DOHH2 (cell line): ENCODE results near the gene ANP32B.
"Not testable (repeated sequence)": the region's sequence is repeated elsewhere in the genome, so short reads cannot be mapped to it uniquely, and the experiment has no call there.

ENCODE experiments used
- H3F3A ChIP-seq: fragments of 200-600 bp; sonication (generic), shearing (Covaris generic); 2 replicates; pipeline ENCODE4 v1.6.0; 2016; ENCODE audit warnings: antibody characterized with exemption, mild to moderate bottlenecking; ENCODE audit not compliant: control insufficient read depth, insufficient read depth
- H3K27ac ChIP-seq: fragments of 200-600 bp; sonication (generic); 2 replicates; pipeline ENCODE4 v1.5.1; 2014; ENCODE audit warnings: low read depth, mild to moderate bottlenecking, low read length, moderate library complexity
- H3K27me3 ChIP-seq: fragments of 200-600 bp; sonication (generic); 2 replicates; pipeline ENCODE4 v1.6.1; 2014; ENCODE audit warnings: mild to moderate bottlenecking, low read length, mixed read lengths; ENCODE audit not compliant: control insufficient read depth
- H3K36me3 ChIP-seq: fragments of 200-600 bp; sonication (generic); 2 replicates; pipeline ENCODE4 v1.6.1; 2014; ENCODE audit warnings: mild to moderate bottlenecking, low read length, moderate library complexity, mixed read lengths; ENCODE audit not compliant: control insufficient read depth
- H3K4me1 ChIP-seq: fragments of 200-600 bp; sonication (generic); 2 replicates; pipeline ENCODE4 v1.6.1; 2014; ENCODE audit warnings: mild to moderate bottlenecking, low read length, mixed read lengths; ENCODE audit not compliant: control insufficient read depth
- H3K4me2 ChIP-seq: fragments of 200-600 bp; sonication (generic); 2 replicates; pipeline ENCODE4 v1.6.0; 2014; ENCODE audit warnings: mild to moderate bottlenecking, low read length, moderate library complexity
- H3K4me3 ChIP-seq: fragments of 200-600 bp; sonication (generic); 2 replicates; pipeline ENCODE4 v1.5.1; 2014; ENCODE audit warnings: mild to moderate bottlenecking, low read length, mixed read lengths
- H3K79me2 ChIP-seq: fragments of 200-600 bp; sonication (generic); 2 replicates; pipeline ENCODE4 v1.6.1; 2014; ENCODE audit warnings: mild to moderate bottlenecking, low read length, mixed read lengths; ENCODE audit not compliant: control insufficient read depth
- H3K9me2 ChIP-seq: fragments of 200-600 bp; sonication (generic); replicated peaks from 2 replicates; pipeline ENCODE4 v1.6.1; 2014; ENCODE audit warnings: mild to moderate bottlenecking, low read length, mixed read lengths; ENCODE audit not compliant: control insufficient read depth
- H3K9me3 ChIP-seq: fragments of 200-600 bp; sonication (generic); 2 replicates; pipeline ENCODE4 v1.6.1; 2014; ENCODE audit warnings: antibody characterized with exemption, low read length, mixed read lengths; ENCODE audit not compliant: control insufficient read depth, insufficient read depth
- H4K20me1 ChIP-seq: fragments of 200-600 bp; sonication (generic); 2 replicates; pipeline ENCODE4 v1.6.0; 2014; ENCODE audit warnings: low read depth, mild to moderate bottlenecking, antibody characterized with exemption, low read length, moderate library complexity; ENCODE audit not compliant: control insufficient read depth, insufficient read depth
- CTCF ChIP-seq: fragments of 200-600 bp; sonication (generic); IDR thresholded peaks from one replicate; pipeline ENCODE4 v1.5.1; 2014; ENCODE audit warnings: antibody characterized with exemption, mild to moderate bottlenecking, low read depth, low read length; ENCODE audit not compliant: poor library complexity, severe bottlenecking
- EZH2phosphoT487 ChIP-seq: fragments of 200-600 bp; sonication (generic); IDR thresholded peaks from 2 replicates; pipeline ENCODE4 v1.6.1; 2017; ENCODE audit warnings: borderline replicate concordance, mild to moderate bottlenecking, antibody characterized with exemption, low read length, moderate library complexity, mixed read lengths

ANP32B gene

GRCh38 chr9:97972753-97973152 is 10.4 kb upstream of the ANP32B start:
- Histone ChIP-seq H3K27me3 (no peaks in the 10 kb centered on the region), H3K4me2 (no peak overlapping the region; the same call in 1 of the 2 replicates), H3K9me2 (no peaks in the 10 kb centered on the region), H3F3A (no peaks in the 10 kb centered on the region), H3K36me3 (no peaks in the 10 kb centered on the region), H3K9me3 (no peaks in the 10 kb centered on the region), H3K4me1 (peaks cover 28% of the 10 kb centered on the region), H4K20me1 (no peaks in the 10 kb centered on the region), H3K4me3 (no peak overlapping the region), H3K79me2 (no peaks in the 10 kb centered on the region), H3K27ac (no peak overlapping the region)
- TF ChIP-seq EZH2phosphoT487 (no peak), CTCF (no peak)

- Histone ChIP-seq H3K27me3 (no peaks in the 10 kb centered on the region), H4K20me1 (no peaks in the 10 kb centered on the region), H3K4me2 (no peak overlapping the region), H3K9me3 (no peaks in the 10 kb centered on the region), H3K36me3 (no peaks in the 10 kb centered on the region), H3F3A (0 out of 2 replicates have a peak, but pooled peaks cover 2% of the 10 kb centered on the region), H3K4me3 (no peak overlapping the region), H3K79me2 (no peaks in the 10 kb centered on the region), H3K9me2 (no peaks in the 10 kb centered on the region), H3K4me1 (peaks cover 19% of the 10 kb centered on the region), H3K27ac (no peak overlapping the region)
- TF ChIP-seq CTCF: no peak
- no peak for TF ChIP-seq EZH2phosphoT487
Measured at GRCh38 chr9:97975376-97975775, 7.8 kb upstream of the ANP32B start.

GRCh38 chr9:97976633-97977032 is 6.5 kb upstream of the ANP32B start:
- H4K20me1 ChIP-seq, H3K27me3 ChIP-seq, H3K9me2 ChIP-seq, H3K36me3 ChIP-seq, H3K79me2 ChIP-seq, H3K9me3 ChIP-seq, H3K4me2 ChIP-seq, H3K27ac ChIP-seq, H3F3A ChIP-seq, H3K4me3 ChIP-seq: not testable (repeated sequence)
- H3K4me1 ChIP-seq: peaks cover 28% of the 10 kb centered on the region

GRCh38 chr9:97978371-97979130 is 4.6 kb upstream of the ANP32B start:
- Histone ChIP-seq H4K20me1 (no peaks in the 10 kb centered on the region), H3K9me3 (no peaks in the 10 kb centered on the region), H3K27ac (no peak overlapping the region), H3K9me2 (no peaks in the 10 kb centered on the region), H3K4me3 (no peak overlapping the region), H3K27me3 (no peaks in the 10 kb centered on the region), H3F3A (0 out of 2 replicates have a peak, but pooled peaks cover 2% of the 10 kb centered on the region), H3K79me2 (peaks cover 23% of the 10 kb centered on the region), H3K4me1 (peaks cover 25% of the 10 kb centered on the region), H3K4me2 (no peak overlapping the region), H3K36me3 (peaks cover 12% of the 10 kb centered on the region)
- no peak for TF ChIP-seq EZH2phosphoT487
- TF ChIP-seq CTCF: no peak
